ENCODE results near the gene EML5.
"Not testable (repeated sequence)": the region's sequence is repeated elsewhere in the genome, so short reads cannot be mapped to it uniquely, and the experiment has no call there.

EML5 gene

DNA sequence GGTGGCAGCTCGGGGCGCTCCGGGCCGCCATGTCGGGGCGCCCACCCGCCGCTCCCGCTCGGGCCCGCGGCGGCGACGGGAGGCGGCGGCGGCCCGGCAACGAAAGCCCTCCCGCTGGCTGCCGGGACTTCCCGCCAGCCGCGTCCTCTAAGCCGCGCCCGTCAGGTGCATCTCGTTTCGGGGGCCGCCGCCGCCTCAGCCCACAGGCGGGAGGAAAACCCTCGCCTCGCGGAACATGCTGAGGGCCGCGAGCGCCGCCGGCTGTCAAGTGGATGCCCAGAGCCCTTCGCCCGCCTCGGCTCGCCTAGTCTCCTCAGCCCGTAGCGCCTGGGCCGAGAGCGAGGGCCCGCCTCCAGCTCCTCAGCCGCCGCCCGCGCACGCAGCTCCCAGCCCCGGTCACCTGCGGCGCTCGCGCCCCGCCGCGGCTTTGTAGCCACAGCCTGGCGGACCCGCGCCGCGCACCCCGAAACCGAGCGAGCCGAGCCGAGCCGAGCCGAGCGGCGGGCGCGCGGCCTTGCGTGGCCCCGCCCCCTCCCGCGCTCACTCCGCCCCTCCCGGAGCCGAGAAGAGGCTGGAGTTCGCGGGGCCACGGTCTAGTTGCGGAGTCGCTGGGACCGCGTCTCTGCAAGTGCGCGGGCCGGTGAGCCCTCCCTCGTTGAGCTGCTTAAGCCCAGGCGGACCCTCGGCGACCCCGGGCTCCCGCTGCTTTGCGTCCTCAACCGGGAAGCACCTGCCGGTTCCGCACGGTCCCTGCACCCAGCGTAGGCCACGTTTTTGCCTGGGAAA lies at the start of gene EML5:
Gene EML5 (minus strand): TSS at position 481 of the 786 bp plus-strand sequence. CDS start 450 bp downstream, at position 31.
- FAIRE-seq (no peak), DNase-seq (ENCODE audit: low spot score) (peak; percentile 27)

- FAIRE-seq (no peak), DNase-seq (ENCODE audit: low spot score) (no peak)
Observed at GRCh38 chr14:88842414-88842813, 49.7 kb upstream of the EML5 start.

- FAIRE-seq: no peak
Observed at GRCh38 chr14:88841741-88842140, 49.0 kb upstream of the EML5 start.

DNA sequence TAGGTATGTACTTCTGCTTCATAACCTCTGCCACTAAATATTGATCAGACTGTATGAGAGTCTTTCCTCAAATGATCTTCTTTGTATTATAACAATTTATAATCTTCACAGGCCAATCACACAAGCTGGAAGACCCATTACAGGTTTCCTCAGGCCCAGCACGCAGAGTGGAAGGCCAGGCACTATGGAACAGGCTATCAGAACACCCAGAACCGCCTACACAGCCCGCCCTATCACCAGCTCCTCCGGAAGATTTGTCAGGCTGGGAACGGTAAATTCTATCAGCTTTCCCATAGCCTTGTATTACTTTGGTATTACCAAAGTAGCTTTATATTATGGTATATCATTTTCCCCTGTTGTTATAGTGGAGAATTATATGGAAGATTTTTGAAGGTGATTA lies 48.2 kb upstream of the EML5 start:
- DNase-seq (ENCODE audit: low spot score) (no peak), FAIRE-seq (no peak)

More at GRCh38 chr14:88841741-88842140, 49.0 kb upstream of the EML5 start:
- DNase-seq (ENCODE audit: low spot score): no peak

DNA sequence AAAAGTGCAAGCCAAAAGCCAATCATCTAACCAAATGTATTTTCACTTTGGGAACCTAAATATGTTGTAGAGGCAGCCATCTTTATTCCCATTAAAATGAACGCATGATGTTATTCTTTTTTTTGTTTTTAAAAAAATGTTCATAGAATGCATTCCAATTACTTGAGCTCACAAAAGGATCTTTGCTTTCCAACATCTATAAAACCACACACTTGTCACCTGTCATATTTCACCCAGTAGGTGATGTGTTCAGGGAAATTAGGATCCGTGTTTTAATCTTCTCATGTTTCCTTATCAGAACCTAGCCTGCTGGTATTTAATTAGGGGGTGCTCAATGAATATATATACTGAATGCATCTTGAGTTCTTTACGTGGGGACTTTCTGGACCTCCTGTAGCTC lies 45.3 kb upstream of the EML5 start:
- FAIRE-seq: no peak
- DNase-seq (ENCODE audit: low spot score): peak; percentile 13

DNA sequence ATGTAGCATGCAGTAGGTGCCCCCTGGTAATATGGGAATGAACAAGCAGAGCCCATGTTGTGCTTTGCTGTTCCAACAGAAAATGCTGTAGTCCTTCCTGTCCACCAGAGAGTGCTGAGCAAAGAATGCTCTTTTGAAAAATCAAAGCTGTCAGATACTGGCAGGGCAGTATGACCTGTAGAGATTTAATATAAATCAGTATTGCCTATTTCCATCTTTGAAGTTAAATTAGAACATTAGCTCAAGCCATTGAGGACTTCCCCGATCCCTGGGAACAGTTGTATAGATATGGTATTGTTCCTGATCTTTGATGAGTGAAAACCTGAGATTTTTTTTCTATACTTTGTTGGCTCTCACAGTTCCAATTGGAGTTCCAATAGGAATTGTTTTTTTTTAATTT lies 44.7 kb upstream of the EML5 start:
- FAIRE-seq: no peak
- no peak for DNase-seq (ENCODE audit: low spot score)

DNA sequence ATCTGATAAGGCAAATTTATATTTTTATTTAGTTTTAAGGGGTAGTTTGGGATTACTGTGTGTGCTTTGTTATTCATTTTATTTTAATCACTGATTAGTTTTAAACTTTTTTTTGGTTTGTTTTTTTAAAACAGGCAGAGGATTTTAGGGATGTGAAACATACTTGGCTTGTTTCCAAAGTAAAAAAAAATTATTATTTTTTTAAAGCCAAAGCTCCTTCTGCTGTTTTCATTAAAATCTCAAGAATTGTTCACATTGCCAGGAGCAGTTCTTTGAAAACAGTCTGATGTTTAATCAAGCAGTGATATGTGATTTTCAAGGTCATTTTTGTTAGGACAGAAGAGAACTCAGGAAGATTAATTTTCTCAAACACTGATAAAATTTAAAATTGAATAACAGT lies 42.9 kb upstream of the EML5 start:
- FAIRE-seq: no peak

DNA sequence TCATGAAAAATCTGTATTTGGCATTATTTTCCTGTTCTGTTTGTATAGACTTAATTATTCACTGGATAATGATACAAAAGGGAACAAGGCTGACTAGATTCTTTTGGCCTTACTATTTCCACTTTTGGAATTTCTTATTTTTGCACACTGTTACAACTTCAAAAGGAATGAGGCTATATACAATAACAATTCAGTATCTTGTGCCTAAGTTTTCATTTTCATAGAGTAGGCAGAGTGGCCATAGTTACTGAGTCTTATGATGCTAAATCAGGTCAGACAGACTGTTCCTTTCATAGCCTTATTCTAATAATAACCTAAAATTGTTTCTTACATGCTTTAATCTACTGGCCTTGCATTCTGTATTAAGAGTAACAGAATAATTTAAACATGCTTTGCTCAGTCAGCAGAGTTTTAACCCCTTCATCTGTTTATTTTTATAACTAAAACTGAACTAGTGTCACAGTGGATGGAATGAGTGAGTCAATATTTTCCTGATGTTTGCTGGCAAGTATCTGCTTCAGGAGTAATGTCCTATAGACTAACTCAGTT lies 42.2 kb upstream of the EML5 start:
- FAIRE-seq: no peak

More for the DNA sequence above, 42.9 kb upstream of the EML5 start:
- no peak for DNase-seq (ENCODE audit: low spot score)

GRCh38 chr14:88831284-88831683 lies 38.5 kb upstream of the EML5 start:
- FAIRE-seq (no peak), DNase-seq (ENCODE audit: low spot score) (peak; percentile 53)

More for the DNA sequence above, 42.2 kb upstream of the EML5 start:
- DNase-seq (ENCODE audit: low spot score): no peak

DNA sequence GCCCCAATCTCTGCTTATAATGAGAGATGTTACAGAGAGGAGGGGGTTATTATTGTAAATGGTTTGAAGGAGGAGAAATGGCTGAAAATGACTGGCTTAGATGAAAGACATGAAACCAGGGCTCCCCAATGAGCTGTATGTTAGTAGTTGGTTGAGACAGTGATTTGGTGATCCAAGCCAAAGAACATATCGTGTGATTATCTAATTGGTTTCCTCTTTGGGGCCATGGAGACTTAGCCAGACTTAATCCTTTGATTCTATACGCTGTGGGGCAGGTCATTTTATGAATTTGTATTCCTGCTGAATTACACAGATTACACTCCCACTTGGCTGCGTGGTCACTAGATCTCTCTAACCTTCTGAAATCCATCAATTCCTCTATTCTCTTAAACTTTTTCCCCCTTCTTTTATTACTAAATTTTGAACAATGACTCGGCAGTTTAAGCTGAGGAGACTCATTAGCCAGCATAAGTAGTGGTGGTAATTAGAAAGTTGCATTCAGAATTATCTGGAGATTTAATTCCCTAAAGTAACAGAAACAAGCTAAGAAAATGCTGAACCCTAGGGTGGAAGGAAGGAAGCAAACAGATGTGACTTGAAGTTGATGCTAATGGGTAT lies 37.0 kb upstream of the EML5 start:
- DNase-seq (ENCODE audit: low spot score) (no peak), FAIRE-seq (no peak)

DNA sequence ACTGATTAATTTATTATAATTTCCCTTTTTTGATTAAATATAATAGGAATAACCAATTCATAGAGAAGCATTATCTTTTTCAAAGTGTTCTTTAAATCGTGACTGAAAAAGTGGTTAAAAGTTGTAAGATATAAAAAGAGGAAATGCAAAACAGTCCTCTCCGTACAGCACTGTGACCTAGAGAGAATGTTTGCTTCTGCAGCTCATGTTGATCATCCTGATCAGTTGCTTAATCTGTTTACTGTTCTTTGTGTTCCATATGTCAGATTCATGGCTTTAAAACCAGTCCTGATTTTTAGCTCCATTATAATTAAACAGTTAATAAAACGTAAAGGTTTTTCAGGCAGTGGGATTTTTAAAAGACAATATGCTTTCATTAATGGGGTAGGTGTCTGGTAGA lies 36.4 kb upstream of the EML5 start:
- FAIRE-seq: no peak
- no peak for DNase-seq (ENCODE audit: low spot score)

- no peak for DNase-seq (ENCODE audit: low spot score)
Observed at GRCh38 chr14:88825503-88825902, 32.8 kb upstream of the EML5 start.

GRCh38 chr14:88825078-88825458 lies 32.3 kb upstream of the EML5 start:
- FAIRE-seq: no peak
- DNase-seq (ENCODE audit: low spot score): no peak

More at GRCh38 chr14:88825503-88825902, 32.8 kb upstream of the EML5 start:
- FAIRE-seq: no peak

- peak; percentile 61 for FAIRE-seq
- DNase-seq (ENCODE audit: low spot score): peak; percentile 94
Observed at GRCh38 chr14:88824314-88825077, 31.7 kb upstream of the EML5 start, which contains the start of gene TTC8. TTC8 (plus strand) TSS chr14:88824651; CDS start chr14:88824708, 57 bp downstream.

DNA sequence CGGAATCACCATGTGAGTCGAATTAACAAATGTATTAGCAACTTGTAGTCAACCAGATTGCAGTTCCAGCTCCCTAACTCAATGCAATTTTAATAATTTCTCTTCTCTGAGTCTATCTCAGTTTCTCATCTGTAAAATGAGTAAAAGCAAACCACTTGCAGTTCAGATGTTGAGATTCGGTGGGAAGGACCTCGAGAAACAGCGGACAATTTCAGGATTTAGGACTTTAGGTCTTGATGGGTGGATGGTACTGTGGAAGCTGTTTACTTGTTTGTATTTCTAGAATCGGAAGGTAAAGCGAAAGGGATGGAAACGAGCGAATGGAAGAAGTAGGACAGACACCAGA lies 31.2 kb upstream of the EML5 start:
- DNase-seq (ENCODE audit: low spot score) (no peak), FAIRE-seq (no peak)

DNA sequence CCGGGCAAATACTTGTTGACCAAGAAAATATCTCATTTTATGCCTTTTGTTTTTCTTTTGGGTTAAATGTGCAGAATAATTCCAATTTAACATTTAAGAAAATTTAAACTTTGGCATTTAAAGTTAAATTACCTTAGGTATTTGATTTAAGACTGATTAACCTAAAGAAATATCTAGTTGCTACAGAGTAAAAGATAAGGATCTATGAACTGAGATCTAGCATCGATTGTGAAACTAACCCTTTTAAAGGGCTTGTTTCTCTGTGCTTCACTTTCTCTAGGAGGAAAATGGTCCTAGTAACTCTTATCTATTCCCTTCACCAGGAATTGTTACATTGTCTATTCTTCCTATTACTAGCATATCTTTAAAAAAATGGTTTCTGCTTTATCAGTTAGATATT lies 29.1 kb upstream of the EML5 start:
- FAIRE-seq: no peak
- no peak for DNase-seq (ENCODE audit: low spot score)

DNA sequence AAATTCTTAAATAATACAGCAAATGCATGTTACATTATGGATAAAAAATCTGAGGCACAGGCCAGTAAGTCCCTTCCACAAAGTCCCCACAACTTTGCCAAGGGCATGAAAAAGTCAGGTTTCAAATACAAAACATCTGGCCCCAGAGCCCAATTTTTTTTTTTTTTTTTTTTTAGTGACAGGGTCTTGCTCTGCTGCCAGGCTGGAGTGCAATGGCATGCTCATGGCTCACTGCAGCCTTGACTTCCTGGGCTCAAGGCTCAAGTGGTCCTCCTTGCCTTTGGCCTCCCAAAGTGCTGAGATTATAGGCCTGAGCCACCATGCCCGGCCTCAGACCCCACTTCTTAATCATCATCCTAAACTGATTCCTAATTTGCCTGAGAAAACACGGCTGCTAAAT lies 28.6 kb upstream of the EML5 start:
- FAIRE-seq (no peak), DNase-seq (ENCODE audit: low spot score) (no peak)

DNA sequence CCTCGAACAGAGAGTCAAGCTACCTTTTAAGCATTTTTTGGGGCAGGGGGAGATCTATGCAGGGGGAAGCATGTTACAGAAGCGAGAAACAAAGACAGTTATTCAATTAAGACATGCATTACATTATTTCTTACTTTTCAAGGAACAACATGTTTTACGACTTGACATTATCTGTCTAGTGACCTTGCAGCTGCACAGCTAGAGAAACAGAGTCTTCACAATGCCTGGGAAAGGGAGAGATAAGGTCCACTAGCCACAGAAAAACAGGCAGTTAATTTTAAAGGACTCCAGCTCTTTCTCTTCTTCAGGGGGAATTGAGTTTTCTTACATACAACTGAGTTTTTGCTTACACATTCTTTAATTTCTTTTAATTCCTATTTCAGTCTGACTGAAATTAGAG lies 26.9 kb upstream of the EML5 start:
- DNase-seq (ENCODE audit: low spot score); FAIRE-seq: not testable (repeated sequence)

DNA sequence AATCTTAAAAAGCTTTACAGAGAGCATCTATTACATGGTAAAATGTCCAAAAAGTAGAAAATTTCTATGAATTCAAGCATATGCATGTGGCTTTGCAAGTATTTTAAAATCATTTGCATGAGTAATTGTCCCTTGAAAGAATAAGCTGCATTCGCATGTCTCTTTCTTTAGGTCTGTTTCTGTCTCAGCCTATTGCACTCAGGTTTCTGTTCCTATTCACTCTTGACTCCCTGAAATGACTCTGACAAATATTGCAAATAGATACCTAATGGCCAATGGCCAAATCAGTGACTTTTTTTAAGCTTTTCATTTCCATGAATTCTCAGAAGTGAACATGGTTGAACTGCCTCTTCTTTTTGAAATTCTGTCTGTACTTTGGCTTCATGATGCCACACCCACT lies 25.3 kb upstream of the EML5 start:
- DNase-seq (ENCODE audit: low spot score): no peak
- FAIRE-seq: no peak

DNA sequence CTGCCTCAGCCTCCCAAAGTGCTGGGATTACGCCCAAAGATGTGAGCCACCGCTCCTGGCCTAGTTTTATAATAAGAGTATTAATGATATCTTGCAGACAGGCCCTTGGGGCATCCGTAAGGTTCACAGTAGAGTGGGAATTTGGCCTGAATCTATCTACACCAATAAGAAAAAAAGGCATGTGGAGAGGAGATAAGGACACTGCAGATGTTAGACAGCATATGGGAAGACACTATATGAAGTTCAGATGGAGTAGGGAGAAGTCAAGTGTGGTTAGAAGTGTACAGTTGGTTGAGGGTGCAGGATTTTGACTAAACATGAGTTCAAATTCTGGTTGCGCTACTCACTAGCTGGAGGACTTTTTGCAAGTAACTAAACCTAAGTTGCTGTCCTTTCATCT lies 23.2 kb upstream of the EML5 start:
- DNase-seq (ENCODE audit: low spot score) (no peak), FAIRE-seq (no peak)

DNA sequence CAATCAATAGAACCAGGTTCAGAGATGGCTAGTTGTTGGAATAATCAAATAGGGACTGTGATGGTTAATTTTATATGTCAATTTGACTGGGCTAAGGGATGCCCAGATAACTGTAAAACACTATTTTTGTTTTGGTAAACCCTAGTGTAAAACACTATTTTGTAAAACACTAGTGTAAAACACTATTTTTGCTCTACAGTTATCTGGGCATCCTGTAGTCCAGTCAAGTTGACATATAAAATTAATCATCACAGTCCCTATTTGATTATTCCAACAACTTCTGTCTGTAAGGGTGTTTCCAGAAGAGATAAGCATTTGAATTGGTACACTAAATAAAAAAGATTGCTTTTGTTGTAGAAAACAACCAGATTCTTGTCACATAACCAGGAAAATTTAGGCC lies 15.6 kb upstream of the EML5 start:
- DNase-seq (ENCODE audit: low spot score) (no peak), FAIRE-seq (no peak)

GRCh38 chr14:88804477-88804876 lies 11.7 kb upstream of the EML5 start:
- no peak for FAIRE-seq
- no peak for DNase-seq (ENCODE audit: low spot score)
